ENCODE measurements around the gene REEP3. TPM values are rescaled to one million over a fixed set of nuclear protein-coding genes. Genes with fewer than 3 reads are reported as not detected.
"Not testable (repeated sequence)": the region's sequence is repeated elsewhere in the genome, so short reads cannot be mapped to it uniquely, and the experiment has no call there.

The REEP3 gene
- total RNA-seq, 4 donors from 2014 or later = 11.6 to 67.1 (median 44.0) TPM

DNA sequence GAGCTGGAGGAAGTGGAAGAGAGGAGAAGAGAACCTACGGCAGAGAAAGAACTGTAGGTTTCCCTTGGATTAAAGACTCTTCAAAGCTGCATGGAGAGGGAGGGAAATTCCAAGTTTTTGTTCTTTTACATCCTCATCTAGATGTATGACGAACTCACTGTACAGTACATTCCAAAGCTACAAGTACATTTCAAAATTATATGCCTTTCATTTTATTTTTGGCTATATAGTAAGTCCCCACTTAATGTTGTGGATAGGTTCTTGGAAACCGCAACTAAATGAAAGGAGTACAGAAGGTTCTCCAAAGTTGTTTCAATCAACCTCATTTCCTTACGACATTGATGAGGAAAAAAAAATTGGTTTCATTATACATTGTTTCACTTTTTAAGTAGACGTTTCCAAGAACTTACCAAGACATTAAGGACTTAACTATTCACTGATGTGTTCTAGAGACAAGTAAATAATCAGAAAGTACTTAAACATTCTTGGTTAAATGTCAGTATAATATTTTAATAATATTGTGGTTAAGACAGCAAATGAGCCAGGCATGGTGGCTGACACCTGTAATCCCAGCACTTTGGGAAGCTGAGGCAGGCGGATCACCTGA, 39.3 kb upstream of the REEP3 start:
- Histone ChIP-seq H3K4me3 (no peak overlapping the region), H3K36me3 (no peaks in the 10 kb centered on the region), H3K9me3 (no peaks in the 10 kb centered on the region), H3K27ac (no peak overlapping the region), H3K4me1 (no peaks in the 10 kb centered on the region), H3K27me3 (no peaks in the 10 kb centered on the region)
- no peak for TF ChIP-seq POLR2A (IDR thresholded peaks at IDR 0.05)
- TF ChIP-seq, protein P1, sequence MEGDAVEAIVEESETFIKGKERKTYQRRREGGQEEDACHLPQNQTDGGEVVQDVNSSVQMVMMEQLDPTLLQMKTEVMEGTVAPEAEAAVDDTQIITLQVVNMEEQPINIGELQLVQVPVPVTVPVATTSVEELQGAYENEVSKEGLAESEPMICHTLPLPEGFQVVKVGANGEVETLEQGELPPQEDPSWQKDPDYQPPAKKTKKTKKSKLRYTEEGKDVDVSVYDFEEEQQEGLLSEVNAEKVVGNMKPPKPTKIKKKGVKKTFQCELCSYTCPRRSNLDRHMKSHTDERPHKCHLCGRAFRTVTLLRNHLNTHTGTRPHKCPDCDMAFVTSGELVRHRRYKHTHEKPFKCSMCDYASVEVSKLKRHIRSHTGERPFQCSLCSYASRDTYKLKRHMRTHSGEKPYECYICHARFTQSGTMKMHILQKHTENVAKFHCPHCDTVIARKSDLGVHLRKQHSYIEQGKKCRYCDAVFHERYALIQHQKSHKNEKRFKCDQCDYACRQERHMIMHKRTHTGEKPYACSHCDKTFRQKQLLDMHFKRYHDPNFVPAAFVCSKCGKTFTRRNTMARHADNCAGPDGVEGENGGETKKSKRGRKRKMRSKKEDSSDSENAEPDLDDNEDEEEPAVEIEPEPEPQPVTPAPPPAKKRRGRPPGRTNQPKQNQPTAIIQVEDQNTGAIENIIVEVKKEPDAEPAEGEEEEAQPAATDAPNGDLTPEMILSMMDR (IDR thresholded peaks at IDR 0.05) = no peak
- DNase-seq = no peak

DNA sequence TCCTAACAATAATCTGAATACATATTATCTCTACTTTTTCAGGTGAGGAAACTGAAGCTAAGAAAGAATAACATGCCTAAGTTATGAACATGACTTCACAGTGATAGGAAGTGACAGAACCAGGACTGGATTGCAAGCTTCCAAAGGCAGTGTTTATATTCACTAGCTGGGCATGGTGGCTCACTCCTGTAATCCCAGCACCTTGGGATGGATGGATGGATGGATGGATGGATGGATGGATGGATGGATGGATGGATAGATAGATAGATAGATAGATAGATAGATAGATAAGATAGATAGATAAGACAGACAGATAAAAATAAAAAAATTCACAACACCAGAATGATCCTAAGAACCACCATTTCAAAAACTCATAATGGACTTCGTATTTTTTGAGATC, 37.2 kb upstream of the REEP3 start:
- Histone ChIP-seq H3K27ac (no peak overlapping the region), H3K36me3 (no peaks in the 10 kb centered on the region), H3K4me1 (no peaks in the 10 kb centered on the region), H3K9me3 (no peaks in the 10 kb centered on the region), H3K4me3 (no peak overlapping the region), H3K27me3 (no peaks in the 10 kb centered on the region)
- no peak for TF ChIP-seq POLR2A (IDR thresholded peaks at IDR 0.05)
- TF ChIP-seq, protein P1 (IDR thresholded peaks at IDR 0.05) = no peak
- no peak for DNase-seq

DNA sequence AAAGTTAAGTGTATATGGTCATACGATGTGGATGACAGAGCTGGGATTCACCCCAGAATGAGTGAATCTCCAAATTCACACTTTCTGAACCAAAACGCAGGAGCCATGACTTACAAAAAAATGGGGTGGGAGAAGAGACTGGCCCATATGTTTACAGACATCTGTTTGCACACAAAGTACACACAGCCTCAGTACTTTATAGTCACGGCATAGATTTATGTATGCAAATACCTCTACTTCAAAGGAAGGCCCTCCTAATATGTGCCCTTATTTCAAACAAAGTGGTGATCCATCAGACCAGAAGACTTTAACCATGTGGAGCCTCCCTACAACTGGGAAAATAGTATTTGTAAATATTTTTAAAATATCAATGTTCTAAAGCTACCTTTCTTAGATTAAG, 33.2 kb upstream of the REEP3 start:
- no peaks in the 10 kb centered on the region for H3K9me3 ChIP-seq
- TF ChIP-seq POLR2A (IDR thresholded peaks at IDR 0.05) = no peak
- TF ChIP-seq, protein P1 (IDR thresholded peaks at IDR 0.05) = no peak
- no peaks in the 10 kb centered on the region for H3K27me3 ChIP-seq
- no peak overlapping the region for H3K27ac ChIP-seq
- no peak overlapping the region for H3K4me3 ChIP-seq
- DNase-seq = no peak
- H3K4me1 ChIP-seq = no peaks in the 10 kb centered on the region
- H3K36me3 ChIP-seq = no peaks in the 10 kb centered on the region

DNA sequence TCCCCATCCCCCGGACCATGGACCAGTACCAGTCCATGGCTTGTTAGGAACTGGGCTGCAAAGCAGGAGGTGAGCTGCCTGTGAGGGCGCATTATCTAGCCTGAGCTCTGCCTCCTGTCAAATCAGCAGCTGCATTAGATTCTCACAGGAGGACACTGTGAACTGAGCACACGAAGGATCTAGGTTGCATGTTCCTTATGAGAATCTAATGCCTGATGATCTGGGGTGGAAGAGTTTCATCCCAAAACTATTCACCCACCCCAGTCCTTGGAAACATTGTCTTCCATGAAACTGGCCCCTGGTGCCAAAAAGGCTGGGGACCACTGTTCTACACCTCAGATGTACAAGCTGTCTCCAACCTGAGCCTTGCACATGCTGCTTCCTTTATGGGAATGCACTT, 31.4 kb upstream of the REEP3 start:
- H3K27me3 ChIP-seq = no peaks in the 10 kb centered on the region
- no peak for DNase-seq

GRCh38 chr10:63491588-63492316, 29.4 kb upstream of the REEP3 start:
- H3K9me3 ChIP-seq = no peaks in the 10 kb centered on the region
- H3K27ac ChIP-seq = no peak overlapping the region
- no peaks in the 10 kb centered on the region for H3K4me1 ChIP-seq
- DNase-seq = no peak
- TF ChIP-seq, protein P1 (IDR thresholded peaks at IDR 0.05) = no peak
- no peak for TF ChIP-seq POLR2A (IDR thresholded peaks at IDR 0.05)
- no peaks in the 10 kb centered on the region for H3K27me3 ChIP-seq
- H3K4me3 ChIP-seq = no peak overlapping the region
- H3K36me3 ChIP-seq = no peaks in the 10 kb centered on the region

More for the DNA sequence above, 31.4 kb upstream of the REEP3 start:
- no peak for TF ChIP-seq POLR2A (IDR thresholded peaks at IDR 0.05)
- no peak overlapping the region for H3K27ac ChIP-seq
- H3K9me3 ChIP-seq = no peaks in the 10 kb centered on the region
- no peaks in the 10 kb centered on the region for H3K36me3 ChIP-seq
- no peak overlapping the region for H3K4me3 ChIP-seq
- H3K4me1 ChIP-seq = no peaks in the 10 kb centered on the region

GRCh38 chr10:63492317-63492690, 28.9 kb upstream of the REEP3 start:
- not testable (repeated sequence) for H3K36me3 ChIP-seq, DNase-seq, H3K4me3 ChIP-seq, H3K4me1 ChIP-seq, H3K27ac ChIP-seq, H3K9me3 ChIP-seq, H3K27me3 ChIP-seq

Data from Peyer's patch (tissue), 4 donors.